ENCODE measurements around the gene DMBX1.

Gene DMBX1

DNA sequence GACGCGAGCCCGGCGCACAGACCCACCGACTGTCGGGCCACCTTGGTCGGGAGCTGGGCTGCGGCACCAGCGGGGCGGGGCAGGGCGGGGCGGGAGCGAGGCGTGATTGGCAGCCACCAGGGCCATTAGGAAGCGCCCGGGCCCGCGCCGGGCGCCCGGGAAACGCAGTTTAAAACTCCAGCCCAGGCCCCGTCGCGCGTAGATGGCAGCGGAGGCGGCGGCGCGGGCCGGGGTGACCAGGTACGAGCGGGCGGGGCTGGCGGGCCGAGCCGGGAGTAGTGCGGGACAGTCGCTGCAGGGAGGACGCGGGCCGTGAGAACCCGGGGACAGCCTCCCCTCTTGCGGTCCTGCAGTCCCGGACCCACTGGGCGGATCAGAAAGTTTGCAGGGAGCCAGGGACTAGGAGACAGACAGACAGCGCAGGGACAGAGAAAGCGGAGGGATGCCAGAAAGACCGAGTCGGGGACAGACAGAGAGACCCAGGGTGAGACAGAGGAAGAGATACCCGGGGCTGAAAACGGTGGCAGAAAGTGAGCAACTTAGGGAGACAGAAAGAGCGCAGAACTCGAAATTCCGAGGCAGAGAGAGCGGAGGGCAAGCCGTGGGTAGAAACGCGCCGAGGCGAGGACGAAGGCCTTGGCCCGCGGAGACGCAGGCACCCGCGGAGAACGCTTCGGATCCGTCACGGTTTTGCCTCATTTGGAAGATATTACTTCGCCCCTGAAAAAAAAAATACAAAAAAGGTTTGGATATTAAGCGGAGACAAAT is at the start of gene DMBX1:
Gene DMBX1, plus strand, starts transcription at position 199 of the 768 bp plus-strand sequence. CDS start 17,175 bp downstream, outside the sequence.
- DNase-seq (ENCODE audit: low read depth, low spot score) = no peak

DNA sequence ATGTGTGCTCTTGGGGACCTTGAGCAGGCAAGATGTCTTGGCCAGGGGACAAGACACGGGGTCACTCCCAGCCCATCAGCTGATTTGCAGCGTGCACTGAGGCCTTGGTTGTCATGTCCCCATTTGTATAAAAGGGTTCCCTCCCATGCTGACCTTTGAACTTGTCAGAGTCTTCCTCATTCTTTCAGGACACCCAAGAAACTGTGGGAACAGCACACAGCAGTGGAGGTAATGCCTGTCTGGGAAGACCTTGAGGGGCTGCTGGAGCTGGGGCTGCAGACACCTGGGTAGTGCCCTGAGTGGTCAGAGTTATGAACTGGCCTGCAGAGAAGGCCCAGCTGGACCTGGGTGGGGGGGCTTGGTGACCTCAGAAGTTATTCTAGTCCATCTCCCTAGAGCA is 49.2 kb upstream of the DMBX1 start:
- no peak for DNase-seq (ENCODE audit: low read depth, low spot score)

DNA sequence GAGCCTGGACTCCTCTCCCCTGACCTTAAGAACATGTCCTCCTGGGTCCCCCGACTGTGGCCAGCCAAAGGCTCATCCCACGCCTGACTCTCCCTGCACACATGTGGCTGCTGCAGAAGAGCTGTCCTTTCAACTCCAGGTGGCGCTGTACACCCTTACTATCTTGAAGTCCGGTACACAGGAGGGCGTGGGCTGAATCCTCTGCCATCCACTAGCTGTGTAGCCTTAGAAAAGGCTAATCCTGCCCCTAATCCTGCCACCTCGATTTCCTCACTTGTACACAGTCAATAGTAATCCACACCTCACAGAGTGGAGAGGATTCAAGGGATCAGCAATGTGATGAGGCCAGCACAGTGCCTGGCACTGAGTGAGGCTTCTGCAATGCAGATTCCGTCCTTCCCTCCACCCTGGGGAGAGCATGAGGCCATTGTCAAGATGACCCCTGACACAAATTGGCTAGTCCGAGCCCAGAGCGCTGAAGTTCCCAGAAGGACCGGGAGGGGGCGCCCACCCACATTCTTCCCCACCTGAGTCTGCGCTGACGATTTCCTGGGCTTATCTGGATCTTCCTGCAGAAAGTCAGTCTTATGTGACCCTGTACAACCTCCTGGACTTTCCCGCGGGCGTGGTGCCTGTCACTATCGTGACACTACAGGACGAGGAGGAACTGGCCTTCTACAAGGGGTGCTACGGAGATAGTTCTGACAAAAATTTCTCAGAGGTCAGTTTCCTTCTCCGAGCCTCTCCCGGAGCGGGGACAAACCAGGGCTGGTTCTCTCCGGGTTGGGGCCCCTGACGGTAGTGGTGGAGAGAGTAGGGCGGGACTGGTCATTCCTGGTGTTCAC is 47.1 kb upstream of the DMBX1 start:
- DNase-seq (ENCODE audit: low read depth, low spot score) = peak; percentile 36

GRCh38 chr1:46444466-46444865 is 45.2 kb upstream of the DMBX1 start:
- DNase-seq (ENCODE audit: low read depth, low spot score) = no peak

- no peak for DNase-seq (ENCODE audit: low read depth, low spot score)
These were observed 43.8 kb upstream of the DMBX1 start for GRCh38 chr1:46445773-46446256.

GRCh38 chr1:46446646-46447498 is 42.8 kb upstream of the DMBX1 start:
- peak; percentile 28 for DNase-seq (ENCODE audit: low read depth, low spot score)

GRCh38 chr1:46447499-46448108 is 42.0 kb upstream of the DMBX1 start:
- DNase-seq (ENCODE audit: low read depth, low spot score) = no peak

- no peak for DNase-seq (ENCODE audit: low read depth, low spot score)
These were observed 41.3 kb upstream of the DMBX1 start for GRCh38 chr1:46448109-46448911.

DNA sequence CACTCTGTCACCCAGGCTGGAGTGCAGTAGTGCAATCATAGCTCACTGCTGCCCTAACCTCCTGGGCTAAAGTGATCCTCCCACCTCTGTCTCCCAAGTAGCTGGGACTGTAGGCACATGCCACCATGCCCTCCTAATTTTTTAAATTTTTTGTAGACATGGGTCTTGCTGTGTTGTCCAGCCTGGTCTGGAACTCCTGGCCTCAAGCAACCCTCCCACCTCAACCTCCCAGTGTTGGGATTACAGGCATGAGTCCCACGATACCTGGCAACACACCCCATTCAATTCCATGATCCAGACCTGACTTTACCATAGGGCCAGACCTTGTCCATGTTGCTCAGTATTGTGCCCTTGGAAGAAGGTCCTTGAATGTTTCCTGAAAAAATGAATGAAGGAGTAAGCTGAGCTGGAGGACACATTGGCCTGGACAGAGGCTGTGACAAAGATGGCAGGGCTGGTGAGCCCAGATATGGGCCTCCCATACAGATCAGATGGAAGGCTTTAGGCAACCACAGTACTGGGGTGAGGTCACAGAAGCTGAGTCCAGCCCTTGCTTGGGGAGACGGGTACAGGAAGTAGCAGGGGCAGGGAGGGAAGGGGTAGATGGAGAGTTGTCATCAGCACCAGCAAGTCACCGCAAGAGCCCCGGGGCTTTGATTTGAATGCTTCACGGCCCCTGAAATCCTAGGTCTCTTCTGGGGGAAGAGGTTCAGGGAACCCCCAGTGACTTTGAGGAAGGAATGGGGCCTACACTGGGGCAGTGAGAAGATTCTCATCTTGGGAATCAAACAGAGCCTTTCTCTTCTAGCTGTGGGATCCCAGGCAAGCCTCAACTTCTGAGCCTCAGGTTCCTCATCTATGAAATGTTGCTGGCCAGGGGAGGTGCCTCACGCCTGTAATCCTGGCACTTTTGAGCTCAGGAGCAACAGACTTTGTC is 40.1 kb upstream of the DMBX1 start:
- no peak for DNase-seq (ENCODE audit: low read depth, low spot score)

GRCh38 chr1:46450160-46450517 is 39.5 kb upstream of the DMBX1 start:
- no peak for DNase-seq (ENCODE audit: low read depth, low spot score)

- DNase-seq (ENCODE audit: low read depth, low spot score) = no peak
These were observed 37.4 kb upstream of the DMBX1 start for GRCh38 chr1:46451948-46452930.

DNA sequence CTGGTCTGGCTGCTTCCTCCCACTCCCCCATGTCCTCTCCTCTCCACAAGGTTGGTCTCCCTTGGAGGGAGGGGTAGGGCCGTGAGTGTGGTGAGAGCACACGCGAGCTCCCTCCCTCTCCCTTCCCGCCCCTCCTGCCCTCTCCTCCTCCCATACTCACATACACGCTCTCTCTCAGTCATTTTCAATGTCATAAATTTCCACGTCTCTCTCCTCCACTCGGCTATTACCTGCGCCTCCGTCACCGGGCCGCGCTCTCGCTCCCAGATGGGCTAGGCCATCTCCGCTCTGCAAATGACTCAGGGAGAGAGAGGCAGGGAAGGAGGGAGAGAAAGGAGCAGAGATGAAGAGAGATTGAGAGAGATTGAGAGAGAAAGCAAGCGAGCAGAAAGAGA is 36.7 kb upstream of the DMBX1 start:
- DNase-seq (ENCODE audit: low read depth, low spot score) = no peak

GRCh38 chr1:46453449-46453848 is 36.2 kb upstream of the DMBX1 start:
- no peak for DNase-seq (ENCODE audit: low read depth, low spot score)

- DNase-seq (ENCODE audit: low read depth, low spot score) = no peak
These were observed 33.7 kb upstream of the DMBX1 start for GRCh38 chr1:46455951-46456350.

- no peak for DNase-seq (ENCODE audit: low read depth, low spot score)
These were observed 33.1 kb upstream of the DMBX1 start for GRCh38 chr1:46456411-46456963.

- no peak for DNase-seq (ENCODE audit: low read depth, low spot score)
These were observed 32.5 kb upstream of the DMBX1 start for GRCh38 chr1:46457178-46457577.

GRCh38 chr1:46458190-46458589 is 31.4 kb upstream of the DMBX1 start:
- no peak for DNase-seq (ENCODE audit: low read depth, low spot score)

DNA sequence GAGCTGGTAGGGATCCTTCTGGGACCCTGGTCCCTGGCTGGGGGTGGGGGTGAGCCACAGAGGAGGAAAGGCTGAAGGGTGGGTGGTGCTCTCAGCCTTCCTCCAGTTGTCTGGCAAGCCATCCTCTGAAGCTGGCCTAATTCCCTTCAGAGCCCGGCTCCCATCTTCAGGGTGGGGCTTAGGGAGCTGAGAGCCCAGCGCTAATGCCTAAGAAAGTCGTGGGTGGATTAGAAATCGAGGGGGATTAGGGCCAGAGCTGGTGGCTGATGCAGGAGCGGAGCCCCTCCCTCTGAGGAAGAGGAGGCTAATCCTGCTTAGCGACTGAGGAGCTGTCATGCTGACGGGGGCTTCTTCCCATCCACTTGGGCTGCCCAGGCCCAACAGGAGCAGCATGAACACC is 30.8 kb upstream of the DMBX1 start:
- no peak for DNase-seq (ENCODE audit: low read depth, low spot score)
